Muscle layer of colon (tissue), 2 donors: ENCODE data around the gene SLPI.
A peak's percentile ranks its signal among the peaks of the same experiment; 100 is the strongest.

Source experiments
- H3K27ac ChIP-seq: one replicate; pipeline ENCODE4 v1.7.0; 2013; ENCODE audit warnings: low read depth, mild to moderate bottlenecking, low read length, moderate library complexity
- H3K27me3 ChIP-seq, 2 donors: one replicate each; pipeline ENCODE4 v1.7.0; 2013; ENCODE audit warnings: low read length in 2 of 2, mild to moderate bottlenecking in 2 of 2; ENCODE audit not compliant: insufficient read depth in 2 of 2, control insufficient read depth in 1 of 2
- H3K36me3 ChIP-seq: one replicate; pipeline ENCODE4 v1.7.0; 2013; ENCODE audit warnings: mild to moderate bottlenecking, low read length; ENCODE audit not compliant: insufficient read depth
- H3K4me1 ChIP-seq: one replicate; pipeline ENCODE4 v1.7.0; 2013; ENCODE audit warnings: mild to moderate bottlenecking, low read length; ENCODE audit not compliant: insufficient read depth
- H3K4me3 ChIP-seq, 2 donors: one replicate each; pipeline ENCODE4 v1.7.0; 2013; ENCODE audit warnings: low read length in 2 of 2, low read depth in 1 of 2, mild to moderate bottlenecking in 1 of 2, moderate library complexity in 1 of 2
- H3K9ac ChIP-seq: one replicate; pipeline ENCODE4 v1.7.0; 2013; ENCODE audit warnings: low read length
- H3K9me3 ChIP-seq: one replicate; pipeline ENCODE4 v1.7.0; 2013; ENCODE audit warnings: mild to moderate bottlenecking, low read length
- donor health status: abdominal sarcoma.
- donor health status: Adenocarcinoma of cecum.

Gene SLPI, protein sequence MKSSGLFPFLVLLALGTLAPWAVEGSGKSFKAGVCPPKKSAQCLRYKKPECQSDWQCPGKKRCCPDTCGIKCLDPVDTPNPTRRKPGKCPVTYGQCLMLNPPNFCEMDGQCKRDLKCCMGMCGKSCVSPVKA

GRCh38 chr20:45254383-45255262 is at the start of gene SLPI:
Gene SLPI (minus strand): TSS chr20:45254564. CDS start chr20:45254543, 21 bp downstream.
- no peaks in the 10 kb centered on the region for H3K9me3 ChIP-seq
- no peaks in the 10 kb centered on the region for H3K36me3 ChIP-seq
- H3K4me3 ChIP-seq = no peak within 1 kb of the TSS
- H3K27ac ChIP-seq = no peak within 1 kb of the TSS
- peaks cover 4% of the 10 kb centered on the region for H3K4me1 ChIP-seq
- H3K9ac ChIP-seq = no peak within 1 kb of the TSS
- no peaks in the 10 kb centered on the region for H3K27me3 ChIP-seq

- Histone ChIP-seq H3K27me3 (peaks cover 9 to 36% of the 10 kb centered on the region in 2 donors), H3K9ac (no peak overlapping the region), H3K36me3 (no peaks in the 10 kb centered on the region), H3K27ac (no peak overlapping the region), H3K4me1 (no peaks in the 10 kb centered on the region), H3K9me3 (no peaks in the 10 kb centered on the region), H3K4me3 (no peak overlapping the region)
Observed at GRCh38 chr20:45303586-45304463, 49.5 kb upstream of the SLPI start.

DNA sequence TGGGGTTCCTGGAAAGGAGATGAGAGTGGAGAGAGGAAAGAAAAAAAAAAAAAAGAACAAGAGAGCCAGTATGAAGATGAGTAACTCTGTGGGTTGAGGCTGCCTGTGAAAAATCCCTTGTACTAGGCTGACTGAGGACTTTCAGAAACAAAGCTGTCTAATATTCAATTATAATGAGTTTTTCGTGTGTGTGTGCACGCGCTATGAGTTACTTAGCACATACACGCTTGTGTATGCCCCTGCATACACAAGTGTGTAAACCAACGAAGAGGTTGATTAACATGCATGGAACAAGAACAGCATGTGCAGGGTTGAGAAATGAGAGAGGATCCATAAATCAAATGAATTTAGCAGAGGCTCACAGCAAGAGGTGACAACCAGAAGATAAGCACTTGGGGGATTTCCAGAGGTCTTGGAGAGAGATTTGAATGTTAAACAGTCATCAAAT is 47.5 kb upstream of the SLPI start:
- Histone ChIP-seq H3K27me3 (peaks cover 0 to 37% of the 10 kb centered on the region in 2 donors), H3K9me3 (no peaks in the 10 kb centered on the region), H3K27ac (no peak overlapping the region), H3K36me3 (no peaks in the 10 kb centered on the region), H3K9ac (no peak overlapping the region), H3K4me1 (no peaks in the 10 kb centered on the region), H3K4me3 (no peak overlapping the region)

DNA sequence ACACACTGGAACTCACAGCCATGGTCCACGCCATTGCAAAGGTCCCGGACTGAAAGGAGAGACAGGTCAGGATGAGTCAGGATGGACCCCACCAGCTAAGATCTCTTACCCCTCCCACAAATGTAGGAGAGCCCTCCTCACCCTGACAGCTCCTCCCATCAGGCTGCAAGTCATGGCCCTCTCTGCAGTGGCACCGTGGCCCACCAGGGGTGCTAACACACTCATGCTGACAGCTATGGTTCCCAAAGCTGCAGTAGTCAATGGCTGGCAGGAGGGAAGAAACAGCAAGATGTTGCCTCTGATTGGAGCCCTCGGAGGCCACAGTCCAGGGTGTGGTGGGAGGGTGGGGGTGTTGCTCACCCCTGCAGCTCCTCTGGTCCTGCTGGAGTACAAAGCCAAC is 46.6 kb upstream of the SLPI start:
- no peaks in the 10 kb centered on the region for H3K9me3 ChIP-seq
- no peaks in the 10 kb centered on the region for H3K36me3 ChIP-seq
- H3K9ac ChIP-seq = no peak overlapping the region
- peaks cover 0 to 29% of the 10 kb centered on the region in 2 donors for H3K27me3 ChIP-seq
- H3K4me3 ChIP-seq = no peak overlapping the region
- H3K27ac ChIP-seq = no peak overlapping the region
- no peaks in the 10 kb centered on the region for H3K4me1 ChIP-seq

- Histone ChIP-seq H3K4me3 (no peak overlapping the region), H3K9ac (no peak overlapping the region), H3K27me3 (peaks cover 0 to 28% of the 10 kb centered on the region in 2 donors), H3K9me3 (no peaks in the 10 kb centered on the region), H3K27ac (no peak overlapping the region), H3K36me3 (no peaks in the 10 kb centered on the region), H3K4me1 (no peaks in the 10 kb centered on the region)
Observed at GRCh38 chr20:45299786-45300185, 45.4 kb upstream of the SLPI start.

GRCh38 chr20:45297786-45298497 is 43.6 kb upstream of the SLPI start:
- H3K4me3 ChIP-seq = no peak overlapping the region
- H3K9ac ChIP-seq = no peak overlapping the region
- peaks cover 6% of the 10 kb centered on the region for H3K4me1 ChIP-seq
- peaks cover 0 to 26% of the 10 kb centered on the region in 2 donors for H3K27me3 ChIP-seq
- no peaks in the 10 kb centered on the region for H3K36me3 ChIP-seq
- H3K27ac ChIP-seq = no peak overlapping the region
- H3K9me3 ChIP-seq = no peaks in the 10 kb centered on the region

- Histone ChIP-seq H3K4me3 (no peak overlapping the region), H3K27me3 (peaks cover 0 to 28% of the 10 kb centered on the region in 2 donors), H3K9me3 (no peaks in the 10 kb centered on the region), H3K9ac (no peak overlapping the region), H3K27ac (no peak overlapping the region), H3K36me3 (no peaks in the 10 kb centered on the region), H3K4me1 (peaks cover 12% of the 10 kb centered on the region)
Observed at GRCh38 chr20:45294659-45295058, 40.3 kb upstream of the SLPI start.

DNA sequence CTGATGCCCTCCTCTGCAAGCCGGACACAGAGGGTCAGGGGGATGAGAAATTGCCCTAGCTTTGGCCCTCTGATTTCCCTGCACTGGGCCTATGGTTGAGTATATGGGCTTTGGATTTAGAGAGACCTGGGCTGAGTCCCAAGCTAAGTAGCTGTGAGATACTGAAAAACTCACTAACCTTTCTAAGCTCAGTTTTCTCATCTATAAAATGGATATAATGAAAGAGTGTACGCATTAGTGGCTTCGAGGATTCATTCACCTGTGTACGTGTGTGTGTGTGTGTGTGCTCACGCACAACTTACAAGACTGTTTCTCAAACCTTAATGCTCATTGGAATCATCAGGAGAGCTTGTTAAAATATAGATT is 39.6 kb upstream of the SLPI start:
- Histone ChIP-seq H3K27me3 (peaks cover 0 to 28% of the 10 kb centered on the region in 2 donors), H3K9me3 (no peaks in the 10 kb centered on the region), H3K4me3 (no peak overlapping the region), H3K4me1 (peaks cover 12% of the 10 kb centered on the region), H3K27ac (no peak overlapping the region), H3K9ac (no peak overlapping the region), H3K36me3 (no peaks in the 10 kb centered on the region)

GRCh38 chr20:45293041-45294002 is 39.0 kb upstream of the SLPI start:
- H3K9me3 ChIP-seq = no peaks in the 10 kb centered on the region
- H3K4me1 ChIP-seq = peaks cover 12% of the 10 kb centered on the region
- no peak overlapping the region for H3K27ac ChIP-seq
- H3K4me3 ChIP-seq = peak overlapping the region; percentile 53 to 62
- H3K27me3 ChIP-seq = peaks cover 0 to 25% of the 10 kb centered on the region in 2 donors
- H3K9ac ChIP-seq = no peak overlapping the region
- H3K36me3 ChIP-seq = no peaks in the 10 kb centered on the region

GRCh38 chr20:45292343-45292742 is 38.0 kb upstream of the SLPI start:
- Histone ChIP-seq H3K36me3 (no peaks in the 10 kb centered on the region), H3K27me3 (peaks cover 0 to 17% of the 10 kb centered on the region in 2 donors), H3K9ac (no peak overlapping the region), H3K27ac (no peak overlapping the region), H3K9me3 (no peaks in the 10 kb centered on the region), H3K4me3 (no peak overlapping the region), H3K4me1 (peaks cover 12% of the 10 kb centered on the region)
